HG03196 (cell line): ENCODE data around the gene SRBD1.

ENCODE experiments used
- ATAC-seq: cut with Tn5 transposase; IDR thresholded peaks from one replicate; pipeline ENCODE4 v1.9.1; 2021; ENCODE audit not compliant: unreplicated experiment

The SRBD1 gene

DNA sequence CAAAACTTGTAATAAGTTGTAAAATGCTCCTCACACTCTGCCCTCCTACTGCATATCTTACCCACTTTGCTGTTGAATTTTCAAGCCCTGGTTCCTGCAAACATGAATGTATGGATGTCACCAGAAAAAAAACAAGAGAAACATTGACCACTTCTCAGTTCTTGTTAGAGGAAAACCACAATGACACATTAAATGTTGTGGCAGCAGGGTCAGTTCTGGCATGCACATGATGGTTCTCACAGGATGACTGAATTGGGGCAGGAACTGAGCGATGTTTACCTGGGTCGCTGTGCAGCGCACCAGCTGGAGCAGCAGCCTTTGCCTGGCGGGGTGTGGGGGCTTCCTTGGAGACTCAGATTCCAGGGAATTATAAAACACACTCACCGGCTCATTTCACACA is 26.4 kb upstream of the SRBD1 start:
- ATAC-seq: peak; percentile 63

DNA sequence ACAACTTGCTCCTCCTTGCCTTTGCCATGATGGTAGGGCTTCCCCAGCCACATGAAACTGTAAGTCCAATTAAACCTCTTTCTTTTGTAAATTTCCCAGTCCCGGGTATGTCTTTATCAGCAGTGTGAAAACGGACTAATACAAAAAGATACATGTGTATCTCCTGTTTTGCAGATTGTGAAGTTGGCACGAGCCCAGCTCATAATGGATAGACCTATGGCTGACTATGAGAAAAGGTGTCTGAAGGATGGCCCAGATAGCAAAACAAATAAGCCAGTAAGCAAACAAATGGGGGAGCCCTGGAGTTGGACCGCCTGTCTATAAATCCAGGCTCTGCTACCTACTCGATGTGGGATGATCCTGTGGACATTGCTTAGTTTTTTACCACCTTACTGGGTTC is 24.9 kb upstream of the SRBD1 start:
- ATAC-seq: no peak

DNA sequence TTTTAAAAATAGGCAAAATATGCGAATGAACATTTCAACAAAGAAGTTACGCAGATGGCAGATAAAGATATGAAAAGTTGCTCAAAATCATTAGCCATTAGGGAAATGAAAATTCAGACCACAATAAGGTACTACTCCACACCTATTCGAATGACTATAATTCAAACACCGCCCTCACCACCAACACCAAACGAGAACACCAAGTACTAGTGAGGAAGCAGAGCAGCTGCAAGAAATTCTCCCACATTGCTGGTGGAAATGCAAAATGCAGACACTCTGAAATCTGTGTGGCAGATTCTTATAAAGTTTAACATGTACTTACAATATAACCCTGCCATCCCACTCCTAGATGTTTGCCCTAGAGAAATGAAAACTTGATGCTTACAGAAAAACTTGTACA is 23.2 kb upstream of the SRBD1 start:
- ATAC-seq: no peak

DNA sequence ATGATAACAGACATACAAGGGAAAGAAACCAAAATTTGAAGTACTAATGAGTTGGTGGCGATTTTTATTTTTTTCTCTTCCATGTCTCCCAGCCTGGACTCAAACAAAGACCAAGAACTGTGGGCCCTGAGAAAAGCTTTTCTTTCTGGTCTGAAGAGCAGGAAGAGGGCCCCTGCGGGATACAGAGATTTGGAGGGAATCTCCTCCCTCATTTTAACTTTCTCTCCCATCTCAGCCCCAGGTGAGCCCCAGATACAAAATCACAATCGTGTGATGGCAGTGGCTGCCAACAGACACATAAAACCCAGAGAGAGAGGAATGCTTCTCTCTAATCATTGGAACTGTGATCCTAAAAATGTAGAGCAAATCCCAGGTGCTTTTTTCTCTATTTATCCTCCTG is 20.9 kb upstream of the SRBD1 start:
- no peak for ATAC-seq

DNA sequence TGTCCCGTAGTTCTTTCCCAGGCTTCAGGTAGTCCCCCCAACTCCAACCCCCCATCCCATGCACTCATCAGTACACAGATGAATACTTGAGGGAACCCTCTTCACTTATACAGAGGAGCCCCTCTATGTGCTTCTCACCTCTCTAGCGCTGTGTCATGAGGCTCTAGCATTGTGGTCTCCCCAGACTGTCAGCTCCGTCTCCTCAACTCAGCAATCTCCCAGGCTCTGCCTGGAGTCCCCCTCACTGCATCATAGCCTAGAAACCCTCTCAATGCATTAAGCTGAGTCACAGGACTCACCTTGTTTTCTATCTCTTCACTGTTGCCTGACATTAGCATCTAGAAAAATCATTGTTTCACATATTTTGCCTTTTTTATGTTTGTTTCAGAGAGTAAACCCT is 20.3 kb upstream of the SRBD1 start:
- no peak for ATAC-seq

DNA sequence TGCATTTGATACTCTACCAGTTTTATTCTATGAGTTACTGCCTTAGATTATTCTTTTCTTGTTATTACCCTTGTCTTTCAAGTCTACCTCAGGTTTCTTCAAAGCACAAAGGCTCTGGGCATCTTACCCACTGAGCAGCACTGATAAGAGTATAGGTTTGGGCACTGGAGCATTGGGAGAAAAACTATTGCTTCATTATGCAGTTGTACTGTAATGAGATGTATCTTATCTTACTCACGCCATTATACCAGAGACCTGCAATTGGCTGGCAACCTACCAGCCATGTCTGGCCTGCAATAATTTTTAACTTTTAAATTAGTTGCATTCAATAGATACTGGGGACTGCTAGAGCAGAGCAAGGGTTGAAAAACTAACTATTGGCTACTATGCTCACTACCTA is 18.9 kb upstream of the SRBD1 start:
- ATAC-seq: no peak

DNA sequence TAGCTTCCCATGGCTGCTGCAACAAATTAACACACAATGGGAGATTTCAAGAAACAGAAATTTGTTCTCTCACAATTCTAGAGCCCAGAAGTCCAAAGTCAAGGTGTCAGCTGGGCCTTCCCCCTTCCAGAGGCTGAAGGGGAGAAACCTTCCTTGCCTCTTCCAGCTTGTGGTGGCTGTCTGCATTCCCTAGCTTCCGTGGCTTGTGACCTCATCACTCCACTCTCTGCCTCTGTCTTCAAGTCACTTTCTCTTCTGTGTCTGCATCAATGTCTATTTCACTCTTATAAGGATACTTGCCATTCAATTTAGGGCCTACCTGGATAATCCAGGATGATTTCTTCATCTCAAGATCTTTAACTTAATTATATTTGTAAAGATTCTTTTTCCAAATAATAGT is 16.8 kb upstream of the SRBD1 start:
- ATAC-seq: no peak

DNA sequence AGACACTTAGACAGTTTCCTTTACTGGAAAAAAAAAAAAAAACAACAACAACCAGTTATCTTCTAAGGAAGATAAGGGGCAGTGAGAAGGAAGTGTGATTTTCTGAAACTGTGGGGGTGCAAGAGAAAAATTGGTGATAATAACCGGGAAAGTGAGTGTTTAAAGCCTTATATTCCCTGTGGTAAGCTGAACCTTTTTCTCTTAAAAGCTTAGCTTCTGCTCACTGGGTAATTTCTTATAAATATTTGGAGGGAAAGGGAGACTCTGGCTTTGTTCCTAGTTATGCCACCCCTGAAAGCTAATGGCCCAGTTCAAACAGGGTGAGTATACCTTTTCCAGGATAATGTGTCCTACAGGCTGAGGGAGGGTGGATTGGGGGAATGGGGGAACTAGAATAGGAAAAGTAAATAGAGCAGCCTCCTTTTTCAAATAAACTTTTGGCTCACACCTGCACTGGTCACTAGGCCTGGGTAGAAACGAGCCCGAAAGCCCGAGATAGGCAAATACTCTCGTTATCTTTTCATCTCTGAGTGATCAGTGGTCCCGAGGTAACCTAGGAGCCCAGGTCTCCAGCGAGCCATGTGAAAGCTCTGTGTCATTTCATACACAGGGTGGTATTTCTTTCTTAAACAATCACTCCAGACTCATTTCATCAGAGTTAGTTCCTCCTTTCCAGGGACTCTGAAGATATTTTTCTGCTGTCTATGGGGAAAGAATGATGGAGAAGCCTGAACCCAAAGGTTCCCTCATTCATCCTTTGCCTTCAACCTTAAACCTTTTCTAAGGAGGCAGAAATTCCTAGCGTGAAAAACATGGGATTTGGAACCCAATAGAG is 15.5 kb upstream of the SRBD1 start:
- ATAC-seq: no peak

DNA sequence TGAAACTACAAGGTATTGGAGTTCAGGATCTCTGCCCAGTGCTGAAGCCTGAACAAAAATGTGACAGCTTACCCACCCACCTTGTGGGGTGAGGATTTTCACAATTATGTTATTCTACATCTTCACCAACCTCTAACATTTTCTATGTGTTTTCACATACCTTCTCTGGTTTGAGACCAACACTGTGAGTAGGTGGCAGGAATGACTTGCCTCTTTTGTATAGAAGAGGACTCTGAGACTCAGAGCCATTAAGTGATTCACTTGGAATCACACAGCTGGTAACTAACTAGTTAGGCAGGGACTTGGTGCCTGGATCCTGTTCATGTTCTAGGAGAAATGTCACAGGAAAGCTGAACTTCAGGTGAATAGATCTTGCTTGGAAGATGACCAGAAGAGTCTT is 14.8 kb upstream of the SRBD1 start:
- ATAC-seq: no peak

DNA sequence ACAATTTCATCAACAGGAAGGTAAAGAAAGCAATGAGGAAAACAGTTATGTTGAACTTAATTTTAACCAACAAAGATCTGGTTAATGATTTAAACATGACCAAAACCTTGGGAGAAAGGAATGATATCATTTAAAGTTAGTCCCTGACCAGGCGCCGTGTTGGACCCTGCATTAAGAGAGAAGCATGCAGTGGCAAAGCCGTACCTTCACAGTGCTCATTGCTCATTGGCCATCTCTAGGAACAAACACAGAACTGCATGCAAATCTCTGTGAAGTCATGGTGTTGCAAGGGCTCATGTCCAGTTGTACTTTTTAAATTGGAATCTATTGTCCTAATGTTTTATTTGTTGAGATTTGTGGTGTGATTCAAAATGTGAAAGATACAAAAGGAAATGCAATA is 12.0 kb upstream of the SRBD1 start:
- no peak for ATAC-seq

DNA sequence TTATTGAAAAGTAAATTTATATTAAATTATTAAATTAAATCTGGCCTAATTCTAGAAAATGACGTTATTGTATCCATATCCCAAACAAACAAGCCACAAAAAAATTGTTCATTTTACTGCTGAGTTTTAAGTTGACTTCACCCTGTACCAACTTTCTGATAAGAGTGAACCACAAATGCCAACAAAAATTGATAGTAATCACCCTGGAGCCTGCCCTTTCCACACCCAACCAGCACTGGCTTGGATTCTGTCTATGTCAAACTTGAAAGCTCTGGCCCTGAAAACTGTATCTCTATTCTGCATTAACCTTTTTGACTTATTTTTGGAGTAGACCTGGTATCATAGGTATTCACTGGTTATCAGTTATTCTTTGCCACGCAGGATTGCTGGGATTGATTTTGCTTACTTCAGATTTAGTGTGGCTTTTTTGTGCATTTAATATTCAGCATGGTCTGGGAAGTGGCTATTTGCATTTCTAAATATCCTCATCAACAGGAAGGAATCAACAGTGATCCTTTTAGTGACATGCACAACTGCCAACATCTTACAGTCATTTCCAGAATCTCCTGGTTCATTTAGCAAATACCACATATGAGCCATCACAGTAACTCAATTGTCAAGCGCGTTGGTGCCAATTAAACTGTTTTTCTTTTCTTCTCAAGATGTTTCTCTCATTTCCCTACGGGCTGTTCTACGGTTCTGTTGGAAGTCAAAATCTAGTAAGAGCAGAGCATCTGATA is 11.4 kb upstream of the SRBD1 start:
- ATAC-seq: no peak

DNA sequence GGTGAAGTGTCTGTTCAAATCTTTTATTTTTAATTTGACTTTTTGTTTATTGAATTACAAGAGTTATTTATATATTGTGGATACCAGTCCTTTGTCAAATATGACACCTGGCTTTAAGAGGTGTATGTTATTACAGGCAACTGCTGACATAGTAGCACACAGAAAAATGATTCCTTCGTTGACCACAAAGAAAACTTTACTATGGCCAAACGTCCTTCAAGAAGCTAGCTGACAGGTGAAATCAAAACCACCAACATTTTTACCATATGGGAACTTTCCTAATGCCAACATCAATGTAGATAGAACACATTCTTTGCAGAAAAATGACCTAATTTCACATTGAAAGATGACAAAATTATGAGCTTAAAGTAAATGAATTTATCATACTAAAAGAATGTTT is 6.4 kb upstream of the SRBD1 start:
- ATAC-seq: no peak

DNA sequence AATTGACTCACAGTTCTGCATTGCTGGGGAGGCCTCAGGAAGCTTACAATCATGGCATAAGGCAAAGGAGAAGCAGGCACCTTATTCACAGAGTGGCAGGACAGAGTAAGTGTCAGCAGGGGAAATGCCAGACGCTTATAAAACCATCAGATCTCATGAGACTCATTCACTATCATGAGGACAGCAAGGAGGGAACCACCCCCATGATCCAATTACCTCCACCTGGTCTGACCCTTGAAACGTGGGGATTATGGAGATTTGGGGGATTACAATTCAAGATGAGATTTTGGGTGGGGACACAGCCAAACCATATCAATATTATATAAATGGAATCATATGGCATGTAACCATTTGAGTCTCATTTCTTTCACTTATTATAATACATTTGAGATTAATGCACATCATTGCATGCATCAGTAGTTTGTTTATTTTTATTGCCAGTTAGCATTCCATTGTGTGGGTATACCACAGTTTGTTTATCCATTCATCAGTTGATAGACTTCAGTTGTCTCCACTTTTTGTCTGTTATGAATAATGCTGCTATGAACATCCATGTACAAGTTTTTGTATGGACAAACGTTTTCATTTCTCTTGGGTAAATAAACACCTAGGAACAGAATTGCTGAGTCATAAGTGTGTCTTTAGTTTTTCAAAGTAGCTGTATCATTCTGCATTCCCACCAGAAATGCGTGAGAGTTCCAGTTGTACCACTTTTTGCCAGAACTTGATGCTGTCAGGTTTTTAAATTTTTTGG is 5.8 kb upstream of the SRBD1 start:
- no peak for ATAC-seq

DNA sequence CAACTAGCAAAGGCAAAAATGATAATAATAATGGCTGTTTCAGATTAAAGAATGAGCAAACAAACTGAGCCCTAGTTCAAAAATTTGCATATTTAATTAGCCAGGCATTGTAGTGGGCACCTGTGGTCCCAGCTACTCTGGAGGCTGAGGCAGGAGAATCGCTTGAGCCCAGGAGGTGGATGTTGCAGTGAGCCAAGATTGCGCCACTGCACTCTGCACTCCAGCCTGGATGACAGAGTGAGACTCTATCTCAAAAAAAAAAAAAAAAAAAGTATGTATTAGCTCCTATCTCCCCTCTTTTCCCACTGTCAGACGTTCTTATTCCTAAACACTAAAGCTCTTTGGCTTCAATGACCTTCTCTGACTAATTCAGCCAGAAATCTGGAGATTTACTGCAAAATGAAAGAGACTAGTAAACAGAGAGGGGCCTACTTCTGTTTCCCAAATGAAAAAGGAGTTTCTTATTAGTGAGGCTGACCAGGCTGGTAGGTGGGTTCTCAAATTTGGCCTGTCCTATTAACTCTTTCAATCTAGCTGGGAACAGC is 3.9 kb upstream of the SRBD1 start:
- no peak for ATAC-seq

DNA sequence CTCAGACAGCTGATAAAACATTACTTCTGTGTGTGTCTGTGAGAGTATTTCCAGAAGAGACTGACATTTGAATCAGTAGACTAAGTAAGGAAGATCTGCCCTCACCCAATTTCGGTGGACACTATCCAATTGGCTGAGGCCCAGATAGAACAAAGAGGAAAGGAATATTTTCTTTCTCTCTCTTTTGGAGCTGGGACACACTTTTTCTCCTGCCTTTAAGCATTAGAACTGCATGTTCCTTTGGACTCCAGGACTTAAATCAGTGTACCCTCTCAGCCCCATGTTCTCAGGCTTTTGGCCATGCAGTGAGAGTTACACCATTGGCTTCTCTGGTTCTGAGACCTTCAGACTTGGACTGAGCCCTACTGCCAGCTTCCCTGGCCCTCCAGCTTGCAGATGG is 3.3 kb upstream of the SRBD1 start:
- ATAC-seq: no peak

DNA sequence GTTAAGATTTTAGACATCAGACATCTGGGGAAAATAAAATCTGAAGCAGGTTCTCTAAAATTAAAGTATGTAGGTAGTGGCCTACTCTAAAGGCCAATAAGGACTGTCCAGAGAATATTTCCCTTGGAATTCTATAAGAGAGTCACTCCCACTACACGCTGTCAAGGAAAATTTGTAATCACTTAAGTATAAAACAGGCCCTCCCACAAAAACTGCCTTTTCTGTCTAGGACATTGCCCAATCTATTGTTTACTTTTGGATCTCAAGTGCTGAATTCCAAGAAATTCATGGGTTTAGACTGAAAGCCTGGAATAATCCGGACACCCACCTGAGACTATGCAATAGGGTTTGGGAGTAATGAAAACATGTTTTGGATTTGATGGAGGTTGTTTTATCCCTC is 1.7 kb upstream of the SRBD1 start:
- no peak for ATAC-seq

DNA sequence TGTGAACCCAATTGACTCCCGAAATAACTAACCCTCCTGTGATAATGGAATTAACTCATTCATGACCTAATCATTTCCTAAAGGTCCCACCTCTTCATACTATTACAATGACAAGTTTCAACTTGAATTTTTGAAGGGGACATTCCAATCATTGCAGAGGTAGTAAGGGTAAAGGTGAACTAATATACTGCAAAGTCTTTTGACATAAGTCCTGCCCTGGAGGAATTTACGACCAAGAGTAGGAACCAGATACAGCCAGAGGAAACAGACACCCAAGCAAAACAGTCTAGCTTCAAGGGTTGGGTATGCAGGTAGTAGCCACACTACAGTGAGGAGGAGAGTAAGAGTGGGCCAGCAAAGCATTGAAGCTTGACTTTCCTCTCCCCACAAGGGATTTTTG is 1.2 kb upstream of the SRBD1 start:
- ATAC-seq: no peak

DNA sequence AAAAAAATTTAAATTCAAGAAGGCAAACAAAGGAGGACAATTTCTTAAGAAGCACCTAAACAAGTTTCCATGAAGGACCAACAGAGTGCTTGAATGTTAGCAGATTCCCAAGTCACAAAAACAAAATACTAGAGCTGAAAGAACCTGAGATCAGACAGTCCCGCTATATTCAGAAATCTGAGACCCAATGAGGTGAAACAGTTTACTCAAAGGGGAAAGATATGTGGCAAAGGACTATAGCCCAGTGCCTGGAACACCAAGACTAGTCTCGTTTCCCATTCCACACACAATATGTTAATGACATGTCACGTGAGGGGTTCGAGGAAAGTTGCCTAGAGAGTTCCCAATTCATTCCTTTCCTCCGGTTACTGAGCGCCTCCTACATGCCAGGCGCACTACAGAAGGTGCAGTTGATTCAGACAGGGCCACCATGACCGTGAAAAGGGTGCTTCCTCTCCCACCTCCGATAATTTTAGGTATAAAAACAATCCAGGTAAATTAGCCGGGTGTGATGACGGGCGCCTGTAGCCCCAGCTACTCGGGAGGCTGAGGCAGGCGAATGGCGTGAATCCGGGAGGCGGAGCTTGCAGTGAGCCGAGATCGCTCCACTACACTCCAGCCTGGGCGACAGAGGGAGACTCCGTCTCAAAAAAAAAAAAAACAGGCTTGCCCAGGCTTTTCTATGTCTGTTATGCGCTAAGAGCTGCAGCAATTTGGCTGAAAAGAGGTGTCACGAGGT is 617 bp downstream of the SRBD1 start:
- ATAC-seq: peak; percentile 36

DNA sequence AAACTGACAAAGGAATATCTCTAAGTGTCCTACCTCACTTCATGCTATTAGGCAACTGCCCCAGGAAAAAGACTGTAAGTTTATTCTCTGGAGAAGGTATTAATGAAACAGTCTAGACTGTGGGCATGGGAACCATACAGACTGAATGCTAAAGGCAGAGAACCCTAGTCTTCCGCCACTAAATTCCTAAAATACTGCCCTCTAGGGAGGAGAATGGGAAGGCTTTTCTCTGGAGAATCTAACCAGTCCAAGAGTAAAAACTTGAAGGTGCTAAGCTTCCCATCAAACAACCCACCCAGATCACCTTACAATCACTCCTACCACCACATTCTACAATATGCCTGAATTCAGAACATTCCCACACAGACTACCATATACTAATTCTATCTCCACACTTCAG is 3.4 kb downstream of the SRBD1 start:
- ATAC-seq: no peak

DNA sequence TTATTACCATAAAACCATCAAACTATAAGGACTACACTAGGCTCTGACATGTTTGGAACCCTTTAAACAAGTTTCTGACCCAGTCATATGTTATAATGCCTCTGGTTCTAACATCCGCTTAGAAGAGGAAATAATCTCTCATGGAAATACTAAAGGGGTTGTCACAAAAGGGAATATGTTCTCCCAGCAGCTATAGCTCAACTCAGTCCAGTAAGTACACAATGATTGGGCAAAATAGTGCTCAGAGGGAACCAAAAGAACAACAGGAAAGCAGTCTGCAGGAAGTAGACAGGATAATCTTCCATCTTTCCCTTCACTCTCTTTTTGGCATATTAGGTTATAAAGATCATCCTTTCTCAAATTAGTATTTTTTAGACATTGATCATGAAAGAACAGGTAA is 4.3 kb downstream of the SRBD1 start:
- no peak for ATAC-seq

DNA sequence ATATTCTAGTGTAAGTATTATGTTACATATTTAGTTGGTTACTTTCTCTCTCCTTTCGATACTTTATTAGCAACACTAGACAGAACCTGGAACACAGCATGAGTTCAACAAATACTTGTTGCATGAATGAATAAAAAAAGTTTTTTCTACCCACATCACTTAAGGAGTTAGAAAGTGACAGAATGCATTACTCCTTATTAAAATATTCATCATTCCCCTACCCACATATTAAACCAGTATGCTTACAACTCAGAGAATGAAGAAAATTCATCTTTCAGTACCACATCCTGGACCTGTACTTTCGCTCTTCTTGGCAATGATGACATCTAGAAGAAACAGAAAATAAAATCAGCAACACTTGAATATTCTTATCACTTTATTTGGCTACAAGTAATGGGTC is 6.0 kb downstream of the SRBD1 start:
- ATAC-seq: no peak
